B cell (primary cell): Measurements from ENCODE around the gene ESR1.

Experiments used
- EZH2 ChIP-seq: IDR thresholded peaks from 2 replicates; pipeline ENCODE4 v1.6.1; 2012; ENCODE audit warnings: borderline replicate concordance, low read depth, mild to moderate bottlenecking, moderate library complexity, low read length; ENCODE audit not compliant: insufficient read depth, poor library complexity, severe bottlenecking
- TF ChIP-seq, protein P1 (sequence below): fragments of 200-600 bp; IDR thresholded peaks from one replicate; pipeline ENCODE4 v1.8.0; 2022; ENCODE audit warnings: antibody characterized with exemption, mild to moderate bottlenecking

DNA sequence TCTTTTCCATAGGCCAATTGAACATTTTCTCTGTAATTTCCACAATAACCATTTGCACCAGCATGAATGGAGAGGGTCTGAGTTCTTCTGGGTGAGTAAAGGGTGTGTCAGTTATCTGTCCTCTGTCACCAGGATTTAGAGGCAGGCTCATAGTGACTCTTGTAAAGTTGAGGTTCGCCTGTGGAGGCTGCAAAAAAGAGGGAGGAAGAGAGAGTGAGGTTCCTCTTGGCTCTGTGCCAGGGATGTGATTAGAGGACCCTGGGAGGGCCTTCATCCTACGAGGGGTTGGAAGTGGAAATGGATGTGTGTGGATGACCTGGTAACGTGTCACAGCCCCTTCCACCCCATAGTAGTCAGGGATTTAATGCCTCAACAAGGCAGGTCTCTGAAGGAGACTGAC, 242.0 kb downstream of the ESR1 start:
- TF ChIP-seq, protein P1, sequence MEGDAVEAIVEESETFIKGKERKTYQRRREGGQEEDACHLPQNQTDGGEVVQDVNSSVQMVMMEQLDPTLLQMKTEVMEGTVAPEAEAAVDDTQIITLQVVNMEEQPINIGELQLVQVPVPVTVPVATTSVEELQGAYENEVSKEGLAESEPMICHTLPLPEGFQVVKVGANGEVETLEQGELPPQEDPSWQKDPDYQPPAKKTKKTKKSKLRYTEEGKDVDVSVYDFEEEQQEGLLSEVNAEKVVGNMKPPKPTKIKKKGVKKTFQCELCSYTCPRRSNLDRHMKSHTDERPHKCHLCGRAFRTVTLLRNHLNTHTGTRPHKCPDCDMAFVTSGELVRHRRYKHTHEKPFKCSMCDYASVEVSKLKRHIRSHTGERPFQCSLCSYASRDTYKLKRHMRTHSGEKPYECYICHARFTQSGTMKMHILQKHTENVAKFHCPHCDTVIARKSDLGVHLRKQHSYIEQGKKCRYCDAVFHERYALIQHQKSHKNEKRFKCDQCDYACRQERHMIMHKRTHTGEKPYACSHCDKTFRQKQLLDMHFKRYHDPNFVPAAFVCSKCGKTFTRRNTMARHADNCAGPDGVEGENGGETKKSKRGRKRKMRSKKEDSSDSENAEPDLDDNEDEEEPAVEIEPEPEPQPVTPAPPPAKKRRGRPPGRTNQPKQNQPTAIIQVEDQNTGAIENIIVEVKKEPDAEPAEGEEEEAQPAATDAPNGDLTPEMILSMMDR, result no peak
- no peak for TF ChIP-seq EZH2
